Esophagus squamous epithelium (tissue), 5 donors: ENCODE measurements around the gene LRRC3C. TPM values are rescaled to one million over a fixed set of nuclear protein-coding genes. Genes with fewer than 3 reads are reported as not detected.

Source experiments
- DNase-seq: peaks from one replicate; lab custom pipeline; 2025; lab: John Stamatoyannopoulos, UW
- H3K27ac ChIP-seq, 4 donors: fragments of 200-600 bp; sonication (generic); one replicate each; pipeline ENCODE4 v1.5.1; 2016 to 2019; ENCODE audit warnings: mild to moderate bottlenecking in 1 of 4
- H3K27me3 ChIP-seq, 4 donors: fragments of 200-600 bp; sonication (generic); 1 replicate in 3 of 4; 2 replicates in 1 of 4; pipeline versions ENCODE4 v1.5.1 to v1.6.0; 2017 to 2021; ENCODE audit warnings: antibody characterized with exemption in 1 of 4
- H3K36me3 ChIP-seq, 3 donors: fragments of 200-600 bp; sonication (generic); one replicate each; pipeline ENCODE4 v1.5.1; 2016 to 2019
- H3K4me1 ChIP-seq, 3 donors: fragments of 200-600 bp; sonication (generic); one replicate each; pipeline ENCODE4 v1.5.1; 2017 to 2019
- H3K4me3 ChIP-seq, 4 donors: fragments of 200-600 bp; sonication (generic); 1 replicate in 3 of 4; 2 replicates in 1 of 4; pipeline ENCODE4 v1.5.1; 2016 to 2019; ENCODE audit warnings: mild to moderate bottlenecking in 2 of 4, moderate library complexity in 1 of 4
- H3K9me3 ChIP-seq, 3 donors: fragments of 200-600 bp; sonication (generic); one replicate each; pipeline ENCODE4 v1.5.1; 2016 to 2019
- POLR2A ChIP-seq, 4 donors: fragments of 450-650 bp; IDR thresholded peaks; one replicate each; pipeline ENCODE4 v1.6.1; 2017; ENCODE audit warnings: antibody characterized with exemption in 4 of 4, mild to moderate bottlenecking in 4 of 4, moderate library complexity in 3 of 4
- WGBS, 2 donors: methylation state at CpG; one replicate each; pipeline ENCODE4 v1.1.5; 2018; 5-methylcytosine and 5-hydroxymethylcytosine counted together
- intact Hi-C: fragments of 100-400 bp; cut with DNase I; formaldehyde crosslinking; loops from one replicate; pipeline ENCODE4 v1.15.0; 2022
- total RNA-seq, 4 donors: library from RNA; depleted of rRNA; stranded (reverse); fragments of >200 nt; gene quantifications; one replicate each; pipeline ENCODE4 v1.1.0, GENCODE V29; 2016
- TF ChIP-seq, protein P1 (sequence below), 6 experiments: fragments of 450-650 bp in 4 of 6; fragments of 200-600 bp in 2 of 6; sonication (generic) in 2 of 6; IDR thresholded peaks; one replicate each; pipeline ENCODE4 v1.5.1; 2016 to 2019; ENCODE audit warnings: antibody characterized with exemption in 6 of 6, mild to moderate bottlenecking in 4 of 6, moderate library complexity in 4 of 6
- donor health status: DM: yes; HTN: yes; CAD: no.

Gene LRRC3C
- total RNA-seq, 4 donors from 2014 or later: not detected

DNA sequence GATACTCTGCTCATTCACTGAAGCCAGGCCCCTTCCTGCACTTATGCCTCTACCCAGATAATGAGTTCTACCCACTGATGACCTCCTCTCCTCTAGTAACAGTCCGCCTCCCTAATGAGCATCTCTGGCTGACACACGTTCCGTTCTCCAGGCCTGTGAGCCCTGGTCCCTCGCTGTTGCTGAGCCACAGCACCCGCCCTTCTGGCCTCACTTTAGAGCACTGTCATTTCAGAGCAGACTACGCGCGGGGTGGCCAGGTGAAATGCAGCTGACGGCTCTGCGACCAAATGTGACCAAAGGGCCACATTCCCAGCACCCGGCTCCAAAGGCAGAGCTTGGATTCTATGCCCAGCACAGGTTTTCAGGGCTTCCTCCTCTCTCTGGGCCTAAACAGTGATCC, 66.9 kb downstream of the LRRC3C start:
- Histone ChIP-seq H3K36me3 (peaks cover 48 to 93% (median 69%) of the 10 kb centered on the region in 3 donors), H3K4me3 (no peak overlapping the region), H3K4me1 (peaks cover 0 to 26% (median 0%) of the 10 kb centered on the region in 3 donors), H3K27me3 (no peaks in the 10 kb centered on the region), H3K27ac (peak overlapping the region in 1 of 4 donors; percentile 58), H3K9me3 (no peaks in the 10 kb centered on the region)
- DNase-seq: no peak
- TF ChIP-seq, protein P1, sequence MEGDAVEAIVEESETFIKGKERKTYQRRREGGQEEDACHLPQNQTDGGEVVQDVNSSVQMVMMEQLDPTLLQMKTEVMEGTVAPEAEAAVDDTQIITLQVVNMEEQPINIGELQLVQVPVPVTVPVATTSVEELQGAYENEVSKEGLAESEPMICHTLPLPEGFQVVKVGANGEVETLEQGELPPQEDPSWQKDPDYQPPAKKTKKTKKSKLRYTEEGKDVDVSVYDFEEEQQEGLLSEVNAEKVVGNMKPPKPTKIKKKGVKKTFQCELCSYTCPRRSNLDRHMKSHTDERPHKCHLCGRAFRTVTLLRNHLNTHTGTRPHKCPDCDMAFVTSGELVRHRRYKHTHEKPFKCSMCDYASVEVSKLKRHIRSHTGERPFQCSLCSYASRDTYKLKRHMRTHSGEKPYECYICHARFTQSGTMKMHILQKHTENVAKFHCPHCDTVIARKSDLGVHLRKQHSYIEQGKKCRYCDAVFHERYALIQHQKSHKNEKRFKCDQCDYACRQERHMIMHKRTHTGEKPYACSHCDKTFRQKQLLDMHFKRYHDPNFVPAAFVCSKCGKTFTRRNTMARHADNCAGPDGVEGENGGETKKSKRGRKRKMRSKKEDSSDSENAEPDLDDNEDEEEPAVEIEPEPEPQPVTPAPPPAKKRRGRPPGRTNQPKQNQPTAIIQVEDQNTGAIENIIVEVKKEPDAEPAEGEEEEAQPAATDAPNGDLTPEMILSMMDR (IDR thresholded peaks at IDR 0.05): no peak
- TF ChIP-seq POLR2A (IDR thresholded peaks at IDR 0.05): no peak
- WGBS, 2 donors: 87 to 100% methylated on average over 3 to 5 of the region's 11 CpGs
- intact Hi-C loops: no loop called here

Other genes with a start within 250 kb of the LRRC3C start
- 10 to 100 TPM; 10.7 to 34.2 (median 19.2) TPM for gene PGAP3, start 239.7 kb upstream of the LRRC3C start, total RNA-seq
- 100 to 1,000 TPM in 1 of 4 donors, 10 to 100 TPM in 3; 75.2 to 170 (median 86.5) TPM for gene ERBB2, start 227.7 kb upstream of the LRRC3C start, total RNA-seq
- gene MIEN1, start 197.2 kb upstream of the LRRC3C start, total RNA-seq: 10 to 100 TPM; 44.4 to 55.2 (median 53.2) TPM
- 10 to 100 TPM; 25.1 to 62.1 (median 55.9) TPM for gene GRB7, start 189.8 kb upstream of the LRRC3C start, total RNA-seq
- 1 to 10 TPM; 2.1 to 9.0 (median 3.8) TPM for gene IKZF3, start 63.4 kb upstream of the LRRC3C start, total RNA-seq
- not detected for gene ZPBP2, start 59.5 kb upstream of the LRRC3C start, total RNA-seq
- 1 to 10 TPM in 3 of 4 donors, under 1 TPM in 1; 0.67 to 4.2 (median 1.4) TPM for gene GSDMB, start 9.1 kb upstream of the LRRC3C start, total RNA-seq
- gene ORMDL3, start 131 bp upstream of the LRRC3C start, total RNA-seq: 10 to 100 TPM; 13.6 to 35.2 (median 31.2) TPM
- gene GSDMA, start 35.3 kb downstream of the LRRC3C start, total RNA-seq: 1 to 10 TPM; 1.1 to 3.0 (median 1.8) TPM
- 100 to 1,000 TPM in 1 of 4 donors, 10 to 100 TPM in 3; 72.2 to 121 (median 84.7) TPM for gene PSMD3, start 53.1 kb downstream of the LRRC3C start, total RNA-seq
- 1 to 10 TPM in 1 of 4 donors, not detected in 3; 4.0 TPM for gene CSF3, start 87.7 kb downstream of the LRRC3C start, total RNA-seq
- gene MED24, start 126.7 kb downstream of the LRRC3C start, total RNA-seq: 10 to 100 TPM; 44.2 to 56.1 (median 49.0) TPM
- 10 to 100 TPM in 2 of 4 donors, 1 to 10 TPM in 2; 4.2 to 27.1 (median 13.4) TPM for gene THRA, start 135.2 kb downstream of the LRRC3C start, total RNA-seq
- 10 to 100 TPM in 1 of 4 donors, 1 to 10 TPM in 3; 3.8 to 16.4 (median 5.4) TPM for gene NR1D1, start 172.9 kb downstream of the LRRC3C start, total RNA-seq
- 10 to 100 TPM; 41.5 to 59.9 (median 51.5) TPM for gene MSL1, start 194.2 kb downstream of the LRRC3C start, total RNA-seq
- 10 to 100 TPM; 23.7 to 62.6 (median 27.8) TPM for gene CASC3, start 212.8 kb downstream of the LRRC3C start, total RNA-seq
- gene RAPGEFL1, start 249.7 kb downstream of the LRRC3C start, total RNA-seq: 100 to 1,000 TPM in 3 of 4 donors, 10 to 100 TPM in 1; 70.1 to 182 (median 144) TPM